Measurements from ENCODE around the gene YJEFN3.

The YJEFN3 gene

GRCh38 chr19:19523177-19523576 lies 5.5 kb upstream of the YJEFN3 start:
- no peak for TF ChIP-seq CTCF (IDR thresholded peaks at IDR 0.05; ENCODE audit: low read length, missing control alignments)
- no peak for DNase-seq (ENCODE audit: low read depth)

DNA sequence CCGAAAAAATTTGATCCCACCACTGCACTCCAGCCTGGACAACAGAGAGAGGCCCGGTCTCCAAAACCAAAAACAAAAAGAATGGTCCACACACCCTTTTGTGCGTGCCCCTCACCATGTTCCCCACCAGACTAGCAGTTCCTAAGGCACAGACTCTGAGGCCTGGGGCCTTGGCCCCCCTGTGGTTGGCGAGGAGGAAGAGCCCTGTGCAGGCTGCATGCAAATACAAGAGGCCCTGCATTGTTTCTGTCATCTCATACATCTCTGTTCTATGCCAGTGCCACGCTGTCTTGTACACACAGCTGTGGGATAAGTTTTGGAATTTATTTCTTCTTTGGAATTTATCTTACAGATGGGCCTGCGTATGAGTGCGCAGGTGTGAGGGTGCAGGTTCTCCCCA lies 4.7 kb upstream of the YJEFN3 start:
- DNase-seq (ENCODE audit: low read depth), result no peak
- TF ChIP-seq CTCF (IDR thresholded peaks at IDR 0.05; ENCODE audit: low read length, missing control alignments), result no peak
- H3K4me3 ChIP-seq (replicated peaks; ENCODE audit: low read depth, low read length), result no peak overlapping the region

More at GRCh38 chr19:19523177-19523576, 5.5 kb upstream of the YJEFN3 start:
- H3K4me3 ChIP-seq (replicated peaks; ENCODE audit: low read depth, low read length), result no peak overlapping the region

GRCh38 chr19:19525611-19526380 lies 2.9 kb upstream of the YJEFN3 start:
- TF ChIP-seq CTCF (IDR thresholded peaks at IDR 0.05; ENCODE audit: low read length, missing control alignments), result no peak
- DNase-seq (ENCODE audit: low read depth), result no peak

GRCh38 chr19:19526581-19527370 lies 1.9 kb upstream of the YJEFN3 start:
- DNase-seq (ENCODE audit: low read depth), result no peak
- no peak overlapping the region for H3K4me3 ChIP-seq (replicated peaks; ENCODE audit: low read depth, low read length)
- TF ChIP-seq CTCF (IDR thresholded peaks at IDR 0.05; ENCODE audit: low read length, missing control alignments), result no peak

More at GRCh38 chr19:19525611-19526380, 2.9 kb upstream of the YJEFN3 start:
- no peak overlapping the region for H3K4me3 ChIP-seq (replicated peaks; ENCODE audit: low read depth, low read length)

DNA sequence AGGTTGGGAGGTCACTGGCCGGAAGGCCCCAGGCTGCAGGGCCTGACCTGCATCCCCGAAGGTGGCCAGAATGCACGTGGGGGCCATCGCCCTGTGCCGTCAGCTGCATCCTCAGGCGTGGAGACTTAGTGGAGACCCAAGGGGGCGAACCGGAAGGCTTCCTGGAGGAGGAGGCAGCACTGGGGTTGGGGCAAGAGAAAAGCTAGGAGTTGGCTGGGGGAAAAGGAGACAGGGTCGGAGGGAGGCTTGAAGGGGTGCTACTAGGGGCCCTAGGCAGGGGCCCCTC lies 1.4 kb upstream of the YJEFN3 start:
- no peak overlapping the region for H3K4me3 ChIP-seq (replicated peaks; ENCODE audit: low read depth, low read length)
- DNase-seq (ENCODE audit: low read depth), result no peak
- TF ChIP-seq CTCF (IDR thresholded peaks at IDR 0.05; ENCODE audit: low read length, missing control alignments), result no peak

DNA sequence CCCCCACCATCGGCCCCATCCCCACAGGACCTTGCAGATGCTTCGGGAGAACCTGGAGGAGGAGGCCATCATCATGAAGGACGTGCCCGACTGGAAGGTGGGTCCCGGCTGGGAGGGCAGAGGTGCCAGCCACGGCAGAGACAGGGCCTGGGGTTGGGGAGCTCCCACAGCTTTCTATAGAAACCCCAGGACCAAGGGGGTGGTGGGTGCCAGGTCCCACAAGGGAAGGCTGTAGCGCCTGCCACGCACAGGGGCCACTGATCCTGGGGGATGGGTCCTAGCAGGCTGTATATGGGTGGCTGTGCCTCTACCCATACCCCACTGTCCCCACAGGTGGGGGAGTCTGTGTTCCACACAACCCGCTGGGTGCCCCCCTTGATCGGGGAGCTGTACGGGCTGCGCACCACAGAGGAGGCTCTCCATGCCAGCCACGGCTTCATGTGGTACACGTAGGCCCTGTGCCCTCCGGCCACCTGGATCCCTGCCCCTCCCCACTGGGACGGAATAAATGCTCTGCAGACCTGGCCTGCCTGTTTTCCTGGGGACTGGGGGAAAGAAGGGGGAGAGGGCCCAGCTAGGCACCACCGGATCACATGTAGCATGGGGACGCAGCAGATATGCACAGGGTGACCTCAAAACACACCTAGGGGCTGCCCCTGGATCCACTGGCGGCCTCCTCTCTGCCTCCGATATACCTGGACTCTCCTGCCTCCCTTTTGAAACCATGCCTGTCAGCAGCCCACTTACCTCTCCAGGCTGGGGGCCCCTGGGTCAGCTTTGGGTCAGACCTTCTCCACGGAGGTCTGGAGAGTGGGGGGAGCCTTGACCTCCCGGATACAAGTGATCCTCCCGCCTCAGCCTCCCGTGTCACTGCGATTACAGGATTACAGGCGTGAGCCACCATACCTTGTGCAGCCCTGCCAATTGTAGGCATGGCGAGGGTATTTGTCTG lies 761 bp upstream of the YJEFN3 start:
- DNase-seq (ENCODE audit: low read depth), result no peak
- no peak for TF ChIP-seq CTCF (IDR thresholded peaks at IDR 0.05; ENCODE audit: low read length, missing control alignments)
- no peak overlapping the region for H3K4me3 ChIP-seq (replicated peaks; ENCODE audit: low read depth, low read length)
